Daoy (cell line): Measurements from ENCODE around the gene HMGXB3. TPM values are rescaled to one million over a fixed set of nuclear protein-coding genes. Genes with fewer than 3 reads are reported as not detected.

Experiments
- DNase-seq: peaks from one replicate; pipeline ENCODE4 v3.0.0-alpha.2; 2015; ENCODE audit warnings: low read depth
- total RNA-seq: library from RNA; depleted of rRNA; stranded (reverse); fragments of >200 nt; shearing (Covaris generic); gene quantifications from 2 replicates; pipeline ENCODE4 v1.2.3, GENCODE V29; 2014

Gene HMGXB3
- total RNA-seq, 1 experiment from 2014 or later, result 33.2 TPM

DNA sequence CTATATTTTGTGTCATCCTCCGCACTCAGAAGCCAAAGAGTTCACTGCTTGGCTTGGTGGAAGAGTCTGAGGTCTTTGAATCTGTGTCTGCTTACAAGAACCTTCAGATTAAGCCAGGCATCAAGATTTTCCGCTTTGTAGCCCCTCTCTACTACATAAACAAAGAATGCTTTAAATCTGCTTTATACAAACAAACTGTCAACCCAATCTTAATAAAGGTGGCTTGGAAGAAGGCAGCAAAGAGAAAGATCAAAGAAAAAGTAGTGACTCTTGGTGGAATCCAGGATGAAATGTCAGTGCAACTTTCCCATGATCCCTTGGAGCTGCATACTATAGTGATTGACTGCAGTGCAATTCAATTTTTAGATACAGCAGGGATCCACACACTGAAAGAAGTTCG, 19.3 kb upstream of the HMGXB3 start:
- no peak for DNase-seq

GRCh38 chr5:149982505-149982904, 18.0 kb upstream of the HMGXB3 start:
- no peak for DNase-seq

- DNase-seq, result no peak
Measured at GRCh38 chr5:149988126-149988525, 12.4 kb upstream of the HMGXB3 start.

DNA sequence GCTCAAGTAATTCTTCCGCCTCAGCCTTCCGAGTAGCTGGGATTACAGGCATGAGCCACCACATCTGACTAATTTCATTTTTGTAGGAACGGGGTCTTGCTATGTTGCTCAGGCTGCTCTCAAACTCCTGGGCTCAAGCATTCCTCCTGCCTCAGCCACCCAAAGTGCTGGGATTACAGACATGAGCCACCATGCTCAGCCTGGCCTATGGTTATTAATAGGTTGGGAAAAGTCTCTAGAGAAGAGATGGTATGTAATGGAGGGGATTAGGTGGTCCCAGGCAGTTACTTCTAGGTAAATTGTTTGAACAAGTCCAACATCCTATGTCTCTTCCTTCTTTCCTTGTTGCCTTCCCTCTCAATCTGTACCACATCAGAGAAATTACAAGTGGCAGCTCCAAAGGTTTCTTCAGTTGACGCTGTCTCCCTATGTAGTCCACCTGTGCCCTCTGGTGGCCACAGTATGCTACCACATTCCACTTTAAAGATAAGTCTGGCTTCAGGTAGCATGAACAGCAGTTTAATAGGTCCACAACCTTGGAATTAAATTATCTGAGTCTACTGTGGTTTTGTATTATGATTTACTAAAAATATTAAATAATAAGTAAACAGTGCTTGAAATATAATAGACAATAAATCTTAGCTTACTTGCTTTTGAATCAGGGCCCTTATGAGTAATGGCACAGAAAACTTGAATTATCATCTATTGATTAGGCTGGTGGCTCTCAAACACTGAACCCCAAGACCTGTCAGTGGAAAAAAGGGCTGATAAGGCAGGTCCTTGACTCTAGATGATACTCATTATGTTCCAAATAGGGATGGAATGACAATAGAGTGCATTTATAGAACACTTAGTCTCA, 9.8 kb upstream of the HMGXB3 start:
- peak; percentile 72 for DNase-seq

DNA sequence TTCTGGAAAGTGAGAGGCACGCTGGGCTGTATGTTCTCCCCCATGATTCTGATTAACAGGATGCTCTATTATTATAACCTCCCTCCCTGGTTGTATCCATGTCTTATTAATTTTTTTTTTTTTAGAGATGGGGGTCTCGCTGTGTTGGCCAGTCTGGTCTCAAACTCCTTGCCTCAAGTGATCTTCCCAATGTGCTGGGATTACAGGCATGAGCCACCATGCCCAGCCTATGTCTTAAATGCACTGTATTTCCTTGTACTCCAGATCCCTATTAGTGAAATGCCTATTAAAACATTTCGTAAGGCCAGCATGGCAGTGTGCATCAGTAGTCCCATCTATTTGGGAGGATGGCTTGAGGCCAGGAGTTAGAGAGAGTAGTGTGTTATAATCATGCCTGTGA, 7.1 kb upstream of the HMGXB3 start:
- DNase-seq, result no peak

DNA sequence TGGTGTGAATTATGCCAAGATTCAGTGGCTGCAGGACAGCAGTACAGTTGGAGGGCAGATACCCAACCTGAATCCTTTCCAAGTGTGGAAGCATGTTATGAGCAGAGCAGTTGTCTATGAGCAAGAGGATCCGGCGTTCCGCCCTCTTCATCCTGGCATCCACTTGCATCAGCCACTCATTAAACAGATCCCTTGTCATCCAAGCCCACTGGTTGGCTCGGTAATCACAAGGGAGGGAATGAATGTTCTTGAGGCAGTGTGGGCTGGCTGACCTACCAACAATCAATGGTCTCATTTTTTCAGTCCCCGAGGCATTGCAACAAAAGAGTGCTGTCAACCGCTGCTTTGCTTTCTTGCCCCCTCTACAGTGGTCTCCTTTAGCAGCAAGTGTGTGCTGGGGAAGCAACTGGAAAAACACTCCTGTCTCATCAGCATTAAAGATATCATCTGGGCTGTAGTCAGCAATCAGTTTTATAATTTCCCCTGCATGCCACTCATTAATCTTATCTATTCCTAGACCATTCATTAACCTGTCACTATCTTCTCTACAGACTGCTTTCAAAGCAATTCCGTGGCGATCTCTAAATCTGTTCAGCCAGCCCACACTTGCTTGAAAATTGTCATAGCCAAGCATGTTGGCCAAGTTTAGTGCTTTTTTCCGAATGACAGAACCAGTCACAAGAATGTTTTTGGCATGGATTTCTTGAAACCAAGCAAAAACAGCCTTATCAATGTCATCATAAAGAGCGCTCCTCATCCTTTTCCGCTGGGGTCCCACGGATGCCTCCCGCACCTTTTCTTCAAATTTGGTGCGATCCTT, 4.9 kb upstream of the HMGXB3 start:
- no peak for DNase-seq

- no peak for DNase-seq
Measured at GRCh38 chr5:149996205-149996890, 4.2 kb upstream of the HMGXB3 start.

- DNase-seq, result no peak
Measured at GRCh38 chr5:149998281-149998680, 2.3 kb upstream of the HMGXB3 start.

DNA sequence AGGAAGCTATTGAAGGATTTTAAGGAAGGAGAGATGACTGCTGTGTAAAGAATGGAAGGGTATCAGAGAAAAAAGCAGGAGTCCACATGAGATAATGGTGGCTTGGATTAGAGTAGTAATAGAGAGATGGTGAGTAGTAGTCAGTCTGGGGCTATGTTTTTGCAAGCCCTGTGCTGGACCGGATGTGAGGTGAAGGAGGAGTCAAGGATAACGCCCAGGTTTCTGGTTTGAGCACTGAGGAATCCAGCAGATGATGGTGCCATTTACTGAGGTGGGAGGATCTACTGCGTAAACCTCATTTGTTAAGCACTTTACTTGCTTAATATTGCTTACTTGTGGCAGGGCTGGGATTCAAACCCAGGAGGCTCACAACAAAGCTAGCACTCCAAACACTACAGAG, 1.2 kb upstream of the HMGXB3 start:
- DNase-seq, result peak; percentile 18

DNA sequence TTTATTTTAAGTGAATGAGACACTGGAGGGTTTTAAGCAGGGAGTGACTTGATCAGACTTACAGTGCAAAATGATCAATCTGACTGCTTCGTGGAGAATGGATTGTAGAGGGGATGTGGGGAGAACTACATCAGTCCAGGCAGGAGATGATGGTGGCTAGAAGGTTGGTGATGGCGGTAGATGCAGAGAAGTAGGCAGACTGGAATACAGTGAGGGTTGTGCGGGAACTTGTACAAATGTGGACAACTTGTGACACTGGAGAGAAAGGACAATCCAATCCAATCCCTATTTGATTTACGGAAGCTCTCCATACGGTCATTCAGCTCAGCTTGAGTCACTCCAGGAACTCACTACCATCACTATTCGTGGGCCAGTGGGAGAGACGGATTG, 678 bp upstream of the HMGXB3 start:
- DNase-seq, result no peak

DNA sequence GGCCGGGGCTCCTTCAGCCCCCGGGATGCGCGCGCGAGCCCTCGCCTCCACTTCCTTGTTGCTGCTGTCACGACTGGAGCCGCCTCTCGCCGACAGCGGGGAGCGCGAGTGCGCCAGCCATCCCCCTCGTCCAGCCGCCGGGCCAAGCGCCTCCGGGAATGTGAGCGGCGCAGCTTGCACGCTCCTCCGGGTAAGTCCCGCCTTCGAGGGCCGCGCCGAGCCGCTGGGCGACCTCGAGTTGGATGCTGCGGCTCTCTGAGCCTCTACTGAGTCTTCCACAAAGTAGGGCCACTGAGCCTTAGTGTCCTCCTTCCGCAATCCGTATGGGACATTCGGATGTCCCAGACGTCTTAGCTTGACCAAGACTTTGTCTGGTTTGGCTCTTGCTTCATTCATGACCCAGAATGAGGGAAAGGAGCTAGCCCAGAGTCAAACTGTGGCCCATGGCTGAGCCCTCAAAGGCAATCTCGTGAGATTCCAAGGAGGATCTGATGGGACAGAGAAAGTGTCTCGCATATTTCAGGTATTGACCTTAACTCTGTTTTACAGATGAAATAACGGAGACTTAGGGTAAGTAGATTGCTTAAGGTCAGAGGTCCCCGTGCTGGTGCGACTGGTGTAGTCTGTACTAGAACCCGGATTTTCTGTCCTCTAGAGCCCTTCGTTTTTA, 586 bp downstream of the HMGXB3 start:
- DNase-seq, result peak; percentile 49

- peak; percentile 77 for DNase-seq
Measured at GRCh38 chr5:150001660-150002486, 1.3 kb downstream of the HMGXB3 start.

- no peak for DNase-seq
Measured at GRCh38 chr5:150006318-150006717, 5.8 kb downstream of the HMGXB3 start.

DNA sequence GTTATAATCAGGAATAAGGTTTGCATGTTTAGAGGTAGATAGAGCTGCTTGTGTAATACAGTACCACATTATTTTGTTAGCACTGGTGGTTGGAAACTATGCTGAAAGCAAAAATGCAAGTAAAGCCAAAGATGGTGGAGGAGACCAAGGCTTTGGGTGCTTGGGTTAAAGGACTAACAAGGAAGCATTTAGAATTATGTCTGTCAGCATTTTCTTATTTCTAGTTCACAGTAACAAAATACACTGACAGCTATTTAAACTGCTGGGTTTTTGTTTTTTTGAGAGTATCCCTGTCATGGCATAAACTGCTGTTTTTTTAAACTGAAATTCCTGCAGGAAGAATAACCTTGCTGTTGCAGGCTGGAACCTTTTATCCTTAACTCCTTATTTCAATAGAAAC, 6.5 kb downstream of the HMGXB3 start:
- no peak for DNase-seq

- DNase-seq, result no peak
Measured at GRCh38 chr5:150009671-150010387, 9.3 kb downstream of the HMGXB3 start.

DNA sequence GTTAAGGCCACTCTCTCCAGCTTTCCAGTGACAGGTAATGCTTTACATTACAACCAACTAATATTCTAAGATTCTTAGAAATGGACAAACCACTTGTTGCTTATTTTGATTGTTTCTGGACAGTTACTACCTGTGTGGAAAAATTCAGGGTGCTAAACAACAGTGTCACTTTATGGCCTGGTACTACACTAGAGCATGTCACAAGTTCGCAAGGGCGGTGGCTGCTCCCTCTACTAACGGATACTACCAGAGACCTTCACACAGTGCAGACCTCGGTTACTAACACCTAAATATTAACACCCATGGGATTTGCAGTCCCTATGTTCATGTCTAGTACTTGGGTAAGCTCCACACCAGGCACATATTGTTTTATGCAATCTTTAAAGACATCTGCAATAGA, 13.4 kb downstream of the HMGXB3 start:
- no peak for DNase-seq

DNA sequence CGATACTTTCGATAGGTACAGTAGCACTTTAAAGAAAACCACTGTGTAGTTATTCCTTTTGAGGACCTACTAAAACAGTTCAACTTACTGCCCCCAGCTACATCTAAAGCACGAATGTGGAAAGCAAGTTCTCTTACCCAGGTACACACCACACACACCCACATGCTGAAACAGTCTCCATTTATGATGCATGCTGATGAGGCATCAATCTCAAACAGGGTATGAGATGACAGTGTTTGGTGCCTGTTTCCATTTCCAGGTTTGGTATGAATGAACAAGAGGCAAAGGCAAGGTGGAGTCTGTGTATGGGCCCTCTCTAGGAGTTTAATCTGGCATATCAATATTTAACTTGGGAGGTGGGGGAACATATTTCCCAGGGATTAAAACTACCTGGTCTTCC, 13.9 kb downstream of the HMGXB3 start:
- no peak for DNase-seq

DNA sequence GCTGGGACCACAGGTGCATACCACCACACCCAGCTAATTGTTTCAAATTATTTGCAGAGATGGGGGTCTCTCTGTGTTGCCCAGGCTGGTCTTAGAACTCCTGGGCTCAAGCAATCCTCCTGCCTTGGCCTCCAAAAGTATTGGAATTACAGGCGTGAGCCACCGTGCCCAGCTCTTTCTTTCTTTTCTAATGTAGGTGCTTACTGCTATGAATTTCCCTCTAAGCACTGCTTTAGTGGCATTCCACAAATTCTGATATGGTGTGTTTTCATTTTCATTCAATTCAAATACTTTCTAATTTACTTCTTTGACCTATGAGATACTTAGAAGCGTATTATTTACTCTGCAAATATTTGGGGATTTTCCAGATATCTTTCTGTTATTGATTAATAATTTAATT, 14.9 kb downstream of the HMGXB3 start:
- DNase-seq, result no peak

- no peak for DNase-seq
Measured at GRCh38 chr5:150016537-150016936, 16.0 kb downstream of the HMGXB3 start.
